Fibroblast of lung (primary cell): Measurements from ENCODE around the gene ESRRB.

ENCODE experiments used
- CTCF ChIP-seq, 2 donors: IDR thresholded peaks in 1 of 2; conservative IDR thresholded peaks in 1 of 2; 1 replicate in 1 of 2; 2 replicates in 1 of 2; pipeline ENCODE4 v1.5.1; 2011 to 2012; ENCODE audit warnings: low read length in 2 of 2, control low read depth in 1 of 2, inconsistent platforms in 1 of 2, low read depth in 1 of 2, mild to moderate bottlenecking in 1 of 2
- EZH2 ChIP-seq: IDR thresholded peaks from 2 replicates; pipeline ENCODE4 v1.5.1; 2012; ENCODE audit warnings: low read length, control low read depth, mild to moderate bottlenecking; ENCODE audit errors: missing control alignments

GRCh38 chr14:76349993-76350392 lies 25.9 kb upstream of the ESRRB start:
- TF ChIP-seq CTCF (conservative IDR thresholded peaks at IDR 0.05 in 1 of 2, IDR thresholded peaks at IDR 0.05 in 1 of 2; ENCODE audit: low read depth in 1 of 2, low read length in 2 of 2) (no peak), EZH2 (no peak)
